ENCODE data around the gene CLDN16.

Gene CLDN16, protein sequence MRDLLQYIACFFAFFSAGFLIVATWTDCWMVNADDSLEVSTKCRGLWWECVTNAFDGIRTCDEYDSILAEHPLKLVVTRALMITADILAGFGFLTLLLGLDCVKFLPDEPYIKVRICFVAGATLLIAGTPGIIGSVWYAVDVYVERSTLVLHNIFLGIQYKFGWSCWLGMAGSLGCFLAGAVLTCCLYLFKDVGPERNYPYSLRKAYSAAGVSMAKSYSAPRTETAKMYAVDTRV

DNA sequence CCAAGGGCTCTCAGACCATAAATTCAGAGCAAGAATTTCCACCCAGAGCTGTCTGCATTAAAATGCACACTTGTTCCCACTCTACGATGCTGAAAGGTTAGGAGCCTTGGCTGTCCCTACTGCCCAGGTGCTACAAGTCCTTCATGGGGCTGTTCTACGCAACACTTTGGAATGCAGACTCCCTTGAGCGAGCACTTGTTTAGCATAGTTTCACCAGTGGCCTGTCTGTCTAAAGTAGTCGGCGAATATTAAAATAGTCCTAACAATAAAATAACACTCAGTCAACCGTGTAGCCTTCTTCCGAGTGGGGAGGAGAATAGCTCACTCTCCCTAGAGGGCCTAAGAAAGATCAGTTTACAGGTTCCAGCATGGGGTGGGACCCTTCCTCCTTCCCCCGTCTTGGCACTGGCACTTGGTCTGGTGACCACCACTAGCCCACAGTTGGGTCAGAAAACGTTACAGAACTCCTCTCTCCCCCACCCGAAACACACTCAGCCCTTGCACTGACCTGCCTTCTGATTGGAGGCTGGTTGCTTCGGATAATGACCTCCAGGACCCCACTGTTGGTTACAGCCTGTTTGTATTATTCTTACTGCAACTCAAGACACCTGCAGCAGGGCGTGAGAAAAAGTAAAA, at the start of gene CLDN16:
TSS of gene CLDN16 (plus strand) at position 586 of the 636 bp plus-strand sequence. CDS start 167 bp downstream, outside the sequence.
- H3K27me3 ChIP-seq (ENCODE audit: control insufficient read depth, insufficient read depth, low read length) = no peaks in the 10 kb centered on the region
- H3K27ac ChIP-seq (ENCODE audit: low read depth, low read length) = no peak within 1 kb of the TSS
- no peaks in the 10 kb centered on the region for H3K4me1 ChIP-seq (ENCODE audit: control insufficient read depth, insufficient read depth, low read length)
- no peak within 1 kb of the TSS for H3K9ac ChIP-seq (ENCODE audit: low read length)
- no peak within 1 kb of the TSS for H3K4me3 ChIP-seq (ENCODE audit: low read length)
- no peaks in the 10 kb centered on the region for H3K36me3 ChIP-seq (ENCODE audit: control insufficient read depth, insufficient read depth, low read length)

DNA sequence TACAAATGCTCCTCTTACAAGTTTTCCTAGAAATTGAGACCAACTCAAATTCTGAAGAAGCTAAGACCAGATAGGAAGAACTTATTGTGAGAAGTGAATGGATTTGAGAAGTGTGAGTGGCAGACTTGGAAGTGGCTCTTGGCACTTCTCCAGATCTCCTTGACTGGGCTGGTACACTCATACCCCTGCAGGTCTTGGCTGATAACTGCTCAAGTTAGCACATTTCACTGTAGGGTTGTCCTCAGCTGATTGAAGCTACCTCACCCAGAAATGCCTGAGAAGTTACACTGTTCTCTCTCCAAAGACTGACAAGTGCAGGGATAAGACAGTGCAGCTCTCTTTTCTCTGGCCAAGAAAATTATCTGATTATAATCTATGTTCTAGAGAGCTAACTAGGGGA, 49.2 kb upstream of the CLDN16 start:
- H3K27ac ChIP-seq (ENCODE audit: low read depth, low read length) = no peak overlapping the region

DNA sequence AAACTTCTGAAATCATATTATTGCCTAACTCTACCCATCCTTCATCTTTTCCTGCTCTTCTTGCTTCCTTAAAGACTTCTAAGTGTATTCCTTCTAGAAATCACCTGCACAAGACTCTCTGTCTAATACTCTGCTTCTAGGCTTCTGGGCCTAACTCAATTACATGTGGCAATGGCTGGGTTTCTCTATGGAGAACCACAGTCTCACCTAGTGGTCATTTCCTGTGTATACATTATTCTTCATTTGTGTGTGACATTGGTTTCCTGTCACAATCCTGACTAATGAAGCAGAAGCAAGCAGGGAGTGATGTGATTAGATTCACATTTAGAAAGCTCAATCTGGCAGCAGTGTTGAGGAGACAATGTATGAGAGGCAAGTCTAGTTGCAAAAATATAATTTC, 48.8 kb upstream of the CLDN16 start:
- Histone ChIP-seq H3K27ac (ENCODE audit: low read depth, low read length) (no peak overlapping the region), H3K27me3 (ENCODE audit: control insufficient read depth, insufficient read depth, low read length) (no peaks in the 10 kb centered on the region), H3K9ac (ENCODE audit: low read length) (no peak overlapping the region), H3K36me3 (ENCODE audit: control insufficient read depth, insufficient read depth, low read length) (no peaks in the 10 kb centered on the region), H3K4me1 (ENCODE audit: control insufficient read depth, insufficient read depth, low read length) (no peaks in the 10 kb centered on the region), H3K4me3 (ENCODE audit: low read length) (no peak overlapping the region)

More for the DNA sequence above, 49.2 kb upstream of the CLDN16 start:
- Histone ChIP-seq H3K9ac (ENCODE audit: low read length) (no peak overlapping the region), H3K4me3 (ENCODE audit: low read length) (no peak overlapping the region), H3K4me1 (ENCODE audit: control insufficient read depth, insufficient read depth, low read length) (no peaks in the 10 kb centered on the region), H3K36me3 (ENCODE audit: control insufficient read depth, insufficient read depth, low read length) (no peaks in the 10 kb centered on the region), H3K27me3 (ENCODE audit: control insufficient read depth, insufficient read depth, low read length) (no peaks in the 10 kb centered on the region)

DNA sequence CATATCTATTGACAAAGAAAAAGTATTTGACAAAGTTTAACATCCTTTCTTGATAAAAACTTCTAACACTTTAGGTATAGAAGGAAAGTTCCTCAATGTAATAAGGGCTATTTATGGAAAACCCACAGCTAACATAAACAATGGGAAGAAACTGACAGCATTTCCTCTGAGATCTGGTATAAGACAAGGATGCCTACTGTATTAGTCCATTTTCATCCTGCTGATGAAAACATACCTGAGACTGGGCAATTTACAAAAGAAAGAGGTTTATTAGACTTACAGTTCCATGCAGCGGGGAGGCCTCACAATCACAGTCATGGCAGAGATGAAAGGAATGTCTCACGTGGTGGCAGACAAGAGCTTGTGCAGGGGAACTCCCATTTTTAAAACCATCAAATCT, 47.9 kb upstream of the CLDN16 start:
- no peak overlapping the region for H3K27ac ChIP-seq (ENCODE audit: low read depth, low read length)
- no peak overlapping the region for H3K4me3 ChIP-seq (ENCODE audit: low read length)
- no peak overlapping the region for H3K9ac ChIP-seq (ENCODE audit: low read length)
- H3K36me3 ChIP-seq (ENCODE audit: control insufficient read depth, insufficient read depth, low read length) = no peaks in the 10 kb centered on the region
- peaks cover 3% of the 10 kb centered on the region for H3K4me1 ChIP-seq (ENCODE audit: control insufficient read depth, insufficient read depth, low read length)
- H3K27me3 ChIP-seq (ENCODE audit: control insufficient read depth, insufficient read depth, low read length) = no peaks in the 10 kb centered on the region

DNA sequence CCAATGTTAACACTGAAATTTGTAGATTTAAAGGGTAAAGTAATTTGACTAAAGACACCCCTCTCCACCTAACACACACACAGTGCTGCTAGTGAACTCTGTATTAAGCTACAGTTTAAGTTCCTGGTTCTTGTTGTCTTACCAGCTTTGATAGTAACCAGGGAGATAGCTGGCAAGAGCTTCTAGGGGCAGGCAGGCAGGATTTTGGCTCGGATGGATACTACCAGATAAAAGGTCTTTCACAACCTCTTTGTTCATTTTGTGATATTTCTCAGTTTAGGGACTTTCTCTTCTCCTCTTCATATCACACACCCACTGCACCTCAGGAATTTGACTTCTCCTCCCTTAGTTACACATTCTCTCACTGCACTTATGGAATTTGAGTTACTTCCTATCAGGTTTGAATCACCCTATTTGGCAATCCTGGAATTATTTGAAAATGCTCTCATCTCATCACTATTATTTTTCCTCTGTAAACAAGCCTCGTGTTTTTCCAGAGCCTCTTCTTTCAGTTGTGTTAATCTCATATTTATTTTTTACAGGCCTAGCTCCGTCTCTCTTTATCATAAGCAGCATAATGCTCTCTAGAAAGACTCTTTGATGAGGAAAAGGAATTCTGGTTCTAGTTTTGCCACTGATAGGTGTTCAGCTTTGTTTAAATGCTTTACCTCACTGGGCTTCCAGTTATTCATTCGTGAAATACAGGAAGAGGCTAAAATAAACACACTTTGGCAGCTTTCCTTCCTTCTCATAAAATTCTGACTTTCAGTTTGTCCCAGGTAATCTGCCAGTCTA, 42.7 kb upstream of the CLDN16 start:
- H3K36me3 ChIP-seq (ENCODE audit: control insufficient read depth, insufficient read depth, low read length) = no peaks in the 10 kb centered on the region
- H3K27me3 ChIP-seq (ENCODE audit: control insufficient read depth, insufficient read depth, low read length) = no peaks in the 10 kb centered on the region
- H3K9ac ChIP-seq (ENCODE audit: low read length) = no peak overlapping the region
- no peak overlapping the region for H3K4me3 ChIP-seq (ENCODE audit: low read length)
- H3K4me1 ChIP-seq (ENCODE audit: control insufficient read depth, insufficient read depth, low read length) = peaks cover 3% of the 10 kb centered on the region
- H3K27ac ChIP-seq (ENCODE audit: low read depth, low read length) = no peak overlapping the region

DNA sequence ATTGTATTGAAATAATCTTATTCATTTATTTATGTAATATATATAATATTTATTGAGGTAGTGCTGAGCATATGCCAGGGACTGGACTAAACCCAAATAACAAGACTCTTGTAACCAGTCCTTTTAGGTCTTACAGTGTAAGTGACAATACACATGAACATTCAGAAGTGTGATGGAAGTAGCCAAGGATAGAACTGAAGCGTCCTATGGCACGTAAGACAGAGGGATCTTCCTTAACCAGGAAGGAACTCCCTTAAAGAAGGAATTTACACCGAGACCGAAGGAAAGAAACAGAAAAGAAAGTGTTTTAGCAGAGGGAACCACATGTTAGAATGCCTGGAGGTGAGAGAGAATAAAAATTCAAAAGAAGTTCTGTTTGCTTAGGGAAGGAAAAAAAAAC, 42.1 kb upstream of the CLDN16 start:
- Histone ChIP-seq H3K4me3 (ENCODE audit: low read length) (no peak overlapping the region), H3K27ac (ENCODE audit: low read depth, low read length) (no peak overlapping the region)

DNA sequence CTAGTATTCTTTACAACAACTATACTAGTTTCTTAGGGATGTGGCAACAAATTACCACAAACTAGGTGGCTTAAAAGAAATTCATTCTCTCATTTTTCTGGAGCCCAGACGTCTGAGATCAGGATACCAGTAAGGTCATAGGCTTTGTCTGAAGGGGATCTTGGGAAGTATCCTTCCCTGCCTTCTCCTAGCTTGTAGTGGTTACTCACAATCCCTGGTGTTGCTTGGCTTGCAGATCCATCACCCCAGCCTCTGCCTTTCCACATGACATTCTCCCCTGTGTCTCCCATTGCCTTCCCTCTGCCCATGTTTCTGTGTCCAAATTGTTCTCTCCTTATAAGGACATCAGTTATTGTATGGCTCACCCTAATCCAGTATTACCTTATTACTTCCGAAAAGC, 41.4 kb upstream of the CLDN16 start:
- Histone ChIP-seq H3K27me3 (ENCODE audit: control insufficient read depth, insufficient read depth, low read length) (no peaks in the 10 kb centered on the region), H3K36me3 (ENCODE audit: control insufficient read depth, insufficient read depth, low read length) (no peaks in the 10 kb centered on the region), H3K4me3 (ENCODE audit: low read length) (no peak overlapping the region), H3K27ac (ENCODE audit: low read depth, low read length) (no peak overlapping the region), H3K4me1 (ENCODE audit: control insufficient read depth, insufficient read depth, low read length) (peaks cover 3% of the 10 kb centered on the region), H3K9ac (ENCODE audit: low read length) (no peak overlapping the region)

More for the DNA sequence above, 42.1 kb upstream of the CLDN16 start:
- Histone ChIP-seq H3K4me1 (ENCODE audit: control insufficient read depth, insufficient read depth, low read length) (peaks cover 3% of the 10 kb centered on the region), H3K27me3 (ENCODE audit: control insufficient read depth, insufficient read depth, low read length) (no peaks in the 10 kb centered on the region), H3K9ac (ENCODE audit: low read length) (no peak overlapping the region), H3K36me3 (ENCODE audit: control insufficient read depth, insufficient read depth, low read length) (no peaks in the 10 kb centered on the region)

DNA sequence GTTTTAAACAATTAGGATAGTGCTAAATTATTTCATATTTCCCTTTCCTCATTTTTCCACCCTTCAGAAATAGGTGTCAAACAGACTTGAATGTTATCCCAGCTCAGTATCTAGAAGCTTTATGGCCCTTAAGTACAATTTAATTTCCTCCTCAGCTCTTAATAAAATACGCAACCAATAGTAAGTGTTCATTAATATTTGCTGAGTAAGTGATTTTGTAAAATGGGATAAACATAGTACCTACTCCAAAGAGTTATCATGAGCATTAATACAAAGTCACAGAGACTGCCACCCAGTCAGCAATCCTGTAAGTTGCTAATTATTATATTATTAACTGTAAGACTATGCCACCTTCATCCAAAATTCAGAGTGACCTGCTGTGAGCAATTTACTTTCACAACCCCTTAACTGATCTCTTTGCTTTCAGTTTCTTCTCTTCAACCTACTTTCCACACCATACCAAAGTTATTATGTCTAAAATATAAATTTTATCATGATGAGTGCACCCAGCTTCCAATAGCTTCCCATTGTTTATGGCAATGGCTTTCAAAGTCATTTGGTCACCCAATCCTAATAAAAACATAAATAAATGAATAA, 35.0 kb upstream of the CLDN16 start:
- no peaks in the 10 kb centered on the region for H3K4me1 ChIP-seq (ENCODE audit: control insufficient read depth, insufficient read depth, low read length)
- no peak overlapping the region for H3K27ac ChIP-seq (ENCODE audit: low read depth, low read length)
- H3K36me3 ChIP-seq (ENCODE audit: control insufficient read depth, insufficient read depth, low read length) = no peaks in the 10 kb centered on the region
- no peak overlapping the region for H3K9ac ChIP-seq (ENCODE audit: low read length)
- no peak overlapping the region for H3K4me3 ChIP-seq (ENCODE audit: low read length)
- H3K27me3 ChIP-seq (ENCODE audit: control insufficient read depth, insufficient read depth, low read length) = no peaks in the 10 kb centered on the region

DNA sequence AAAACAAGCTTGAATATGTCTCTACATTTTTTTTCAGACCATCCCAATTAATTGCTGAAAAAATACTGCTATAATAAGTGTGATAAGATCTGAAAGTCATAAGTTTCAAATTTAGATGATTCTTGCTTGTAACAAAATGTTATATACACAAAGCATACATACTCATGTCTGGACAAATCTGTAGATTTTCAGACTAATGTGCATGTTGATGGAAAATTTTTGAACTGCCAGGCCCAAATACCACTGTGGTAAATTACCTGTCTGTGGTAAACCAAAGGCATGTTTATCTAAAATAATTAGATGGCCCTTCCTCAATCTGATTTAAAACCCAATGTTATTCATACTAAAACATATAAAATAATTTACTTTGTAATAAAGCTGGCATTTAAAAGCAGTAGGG, 31.7 kb upstream of the CLDN16 start:
- Histone ChIP-seq H3K4me1 (ENCODE audit: control insufficient read depth, insufficient read depth, low read length) (no peaks in the 10 kb centered on the region), H3K27ac (ENCODE audit: low read depth, low read length) (no peak overlapping the region), H3K27me3 (ENCODE audit: control insufficient read depth, insufficient read depth, low read length) (no peaks in the 10 kb centered on the region), H3K36me3 (ENCODE audit: control insufficient read depth, insufficient read depth, low read length) (no peaks in the 10 kb centered on the region), H3K4me3 (ENCODE audit: low read length) (no peak overlapping the region), H3K9ac (ENCODE audit: low read length) (no peak overlapping the region)

DNA sequence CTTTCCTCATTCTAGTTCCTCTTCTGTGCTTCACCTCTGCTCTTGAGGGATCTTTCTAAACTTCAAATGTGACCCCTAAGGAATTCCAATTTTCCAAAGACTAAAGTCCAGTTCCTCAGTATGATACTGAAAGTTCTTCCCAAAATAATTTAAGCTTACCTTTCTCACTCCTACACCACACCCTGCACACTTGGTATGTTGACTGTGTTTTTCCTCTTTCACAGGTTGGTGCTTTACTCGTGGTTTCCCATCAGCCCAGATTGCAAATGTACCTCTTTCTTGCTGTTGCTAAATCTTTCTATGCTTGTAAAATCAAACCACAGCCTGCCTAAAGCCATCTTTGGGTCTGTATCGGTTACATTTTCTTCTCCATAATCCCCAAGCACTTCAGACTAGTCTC, 30.5 kb upstream of the CLDN16 start:
- Histone ChIP-seq H3K4me3 (ENCODE audit: low read length) (no peak overlapping the region), H3K27ac (ENCODE audit: low read depth, low read length) (no peak overlapping the region), H3K4me1 (ENCODE audit: control insufficient read depth, insufficient read depth, low read length) (no peaks in the 10 kb centered on the region), H3K9ac (ENCODE audit: low read length) (no peak overlapping the region), H3K36me3 (ENCODE audit: control insufficient read depth, insufficient read depth, low read length) (no peaks in the 10 kb centered on the region), H3K27me3 (ENCODE audit: control insufficient read depth, insufficient read depth, low read length) (no peaks in the 10 kb centered on the region)

DNA sequence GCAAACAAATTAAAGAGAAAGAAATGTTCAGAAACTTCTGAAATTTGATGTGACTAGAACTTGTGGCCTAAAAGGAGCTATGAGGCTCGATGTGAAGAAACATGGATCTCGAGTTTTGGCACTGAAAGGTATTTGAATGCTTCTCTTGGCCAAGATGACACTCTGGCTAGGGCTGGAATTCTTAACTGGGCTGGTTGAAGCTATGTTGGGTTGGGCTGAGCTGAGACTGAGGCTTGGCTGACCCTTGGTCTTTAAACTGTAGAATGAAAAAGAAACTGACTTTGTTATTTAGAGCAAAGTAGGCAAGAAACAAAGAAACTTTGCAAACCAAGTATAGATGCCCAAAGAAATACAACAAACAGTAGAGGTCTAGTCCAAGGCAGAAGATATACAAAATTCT, 28.1 kb upstream of the CLDN16 start:
- Histone ChIP-seq H3K36me3 (ENCODE audit: control insufficient read depth, insufficient read depth, low read length) (no peaks in the 10 kb centered on the region), H3K9ac (ENCODE audit: low read length) (no peak overlapping the region), H3K27ac (ENCODE audit: low read depth, low read length) (no peak overlapping the region), H3K4me1 (ENCODE audit: control insufficient read depth, insufficient read depth, low read length) (no peaks in the 10 kb centered on the region), H3K27me3 (ENCODE audit: control insufficient read depth, insufficient read depth, low read length) (no peaks in the 10 kb centered on the region), H3K4me3 (ENCODE audit: low read length) (no peak overlapping the region)

DNA sequence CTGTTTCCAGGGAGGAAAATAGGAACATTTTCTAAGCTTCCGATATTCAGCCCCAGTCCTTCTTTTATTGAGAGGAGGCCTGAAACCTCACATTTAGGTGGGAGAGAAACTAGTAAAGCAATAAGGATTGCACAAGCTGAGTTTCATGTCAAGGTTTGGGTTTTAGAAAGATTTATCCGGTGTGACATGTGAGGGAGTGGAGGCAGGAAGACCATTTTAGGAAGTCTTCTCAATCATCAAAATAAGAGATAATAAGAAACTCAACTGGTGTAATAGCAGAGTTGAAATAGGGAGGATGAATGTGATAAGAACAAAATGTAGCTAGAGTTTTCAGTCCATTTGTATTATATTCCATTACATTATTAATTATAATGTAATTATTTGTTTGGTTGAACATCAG, 27.7 kb upstream of the CLDN16 start:
- Histone ChIP-seq H3K4me3 (ENCODE audit: low read length) (no peak overlapping the region), H3K4me1 (ENCODE audit: control insufficient read depth, insufficient read depth, low read length) (no peaks in the 10 kb centered on the region), H3K27me3 (ENCODE audit: control insufficient read depth, insufficient read depth, low read length) (no peaks in the 10 kb centered on the region), H3K9ac (ENCODE audit: low read length) (no peak overlapping the region), H3K27ac (ENCODE audit: low read depth, low read length) (no peak overlapping the region), H3K36me3 (ENCODE audit: control insufficient read depth, insufficient read depth, low read length) (no peaks in the 10 kb centered on the region)
